HepG2 (cell line): Measurements from ENCODE around the gene RTEL1. TPM values are rescaled to one million over a fixed set of nuclear protein-coding genes. Genes with fewer than 3 reads are reported as not detected.
A peak's percentile ranks its signal among the peaks of the same experiment; 100 is the strongest.

Source experiments
- FOXA1 ChIP-seq, 2 experiments: fragments of 450-650 bp in 1 of 2; sonication (generic) in 1 of 2; formaldehyde crosslinking in 1 of 2; IDR thresholded peaks; 2 replicates each; pipeline versions ENCODE4 v1.4.0 to v1.6.1; 2016 to 2020; ENCODE audit warnings: missing genetic modification reagents in 1 of 2
- HIVEP1 ChIP-seq: sonication (generic); formaldehyde crosslinking; IDR thresholded peaks from 2 replicates; pipeline ENCODE4 v1.4.0; 2020; ENCODE audit warnings: mild to moderate bottlenecking, missing genetic modification reagents
- IRX3 ChIP-seq: sonication (generic); formaldehyde crosslinking; IDR thresholded peaks from 2 replicates; pipeline ENCODE4 v1.8.1; 2023; ENCODE audit warnings: mild to moderate bottlenecking, low read depth, missing genetic modification reagents, borderline replicate concordance
- MZF1 ChIP-seq: sonication (generic); formaldehyde crosslinking; IDR thresholded peaks from 2 replicates; pipeline ENCODE4 v1.8.1; 2023; ENCODE audit warnings: mild to moderate bottlenecking, missing genetic modification reagents, borderline replicate concordance
- SMARCE1 ChIP-seq: fragments of 450-650 bp; IDR thresholded peaks from 2 replicates; pipeline ENCODE4 v1.6.1; 2017; ENCODE audit warnings: borderline replicate concordance
- SP5 ChIP-seq: IDR thresholded peaks from 2 replicates; pipeline ENCODE4 v1.6.1; 2016; ENCODE audit warnings: low read depth, borderline replicate concordance
- SRSF1 ChIP-seq: fragments of 200-400 bp; formaldehyde crosslinking; optimal IDR thresholded peaks from 2 replicates; pipeline ENCODE3; 2017; ENCODE audit warnings: mild to moderate bottlenecking, low read depth, low read length, moderate library complexity
- TEAD3 ChIP-seq: optimal IDR thresholded peaks from 2 replicates; pipeline ENCODE3; 2016; ENCODE audit warnings: borderline replicate concordance
- THYN1 ChIP-seq: sonication (generic); formaldehyde crosslinking; IDR thresholded peaks from 2 replicates; pipeline ENCODE4 v1.8.1; 2023; ENCODE audit warnings: low read depth, mild to moderate bottlenecking, moderate library complexity, missing genetic modification reagents, borderline replicate concordance
- WIZ ChIP-seq: sonication (generic); formaldehyde crosslinking; IDR thresholded peaks from 2 replicates; pipeline ENCODE4 v1.5.1; 2020; ENCODE audit warnings: mild to moderate bottlenecking, missing genetic modification reagents
- ZHX2 ChIP-seq, 2 experiments: sonication (generic) in 1 of 2; formaldehyde crosslinking in 1 of 2; IDR thresholded peaks; 2 replicates each; pipeline versions ENCODE4 v1.6.1 to v1.9.0; 2014 to 2022; ENCODE audit warnings: antibody characterized with exemption in 1 of 2, borderline replicate concordance in 1 of 2, inconsistent platforms in 1 of 2, low read depth in 1 of 2, missing genetic modification reagents in 1 of 2
- ZMAT5 ChIP-seq: sonication (generic); formaldehyde crosslinking; IDR thresholded peaks from 2 replicates; pipeline ENCODE4 v1.5.0; 2020; ENCODE audit warnings: mild to moderate bottlenecking, low read depth, missing genetic modification reagents, borderline replicate concordance
- ZNF432 ChIP-seq: sonication (generic); formaldehyde crosslinking; IDR thresholded peaks from 2 replicates; pipeline ENCODE4 v1.5.0; 2020; ENCODE audit warnings: missing genetic modification reagents, mild to moderate bottlenecking, borderline replicate concordance
- ZNF484 ChIP-seq: sonication (generic); formaldehyde crosslinking; IDR thresholded peaks from 2 replicates; pipeline ENCODE4 v1.5.1; 2020; ENCODE audit warnings: mild to moderate bottlenecking, low read depth, missing genetic modification reagents, borderline replicate concordance
- ZNF607 ChIP-seq: sonication (generic); formaldehyde crosslinking; IDR thresholded peaks from 2 replicates; pipeline ENCODE4 v1.5.1; 2020; ENCODE audit warnings: missing genetic modification reagents, mild to moderate bottlenecking, borderline replicate concordance
- ZNF619 ChIP-seq: sonication (generic); formaldehyde crosslinking; IDR thresholded peaks from 2 replicates; pipeline ENCODE4 v1.4.0; 2020; ENCODE audit warnings: mild to moderate bottlenecking, missing genetic modification reagents
- polyA plus RNA-seq, 8 experiments: library from polyadenylated mRNA; depleted of rRNA in 3 of 8; stranded (reverse) in 7 of 8; unstranded in 1 of 8; fragments of >200 nt; fragmentation: Illumina TruSeq in 4 of 8; extraction: Trizol in 4 of 8; gene quantifications; 2 replicates each; pipeline versions ENCODE4 v1.2.1 to v1.2.3, GENCODE V29; 2011 to 2016; ENCODE audit warnings: low read depth in 4 of 8, missing spikeins in 1 of 8, mixed read lengths in 1 of 8; ENCODE audit not compliant: insufficient read depth in 1 of 8
- total RNA-seq, 5 experiments: library from RNA; depleted of rRNA; stranded (reverse); fragments of >200 nt; fragmentation: Illumina TruSeq; extraction: Trizol; gene quantifications; 2 replicates each; pipeline ENCODE4 v1.2.3, GENCODE V29; 2016; ENCODE audit warnings: low read depth in 1 of 5
- TF ChIP-seq, protein P1 (sequence below): sonication (generic); formaldehyde crosslinking; IDR thresholded peaks from 2 replicates; pipeline ENCODE4 v1.4.0; 2020; ENCODE audit warnings: missing genetic modification reagents, borderline replicate concordance

RTEL1 gene
- total and polyA plus RNA-seq, 2 of the 13 experiments (the other 11 are each of a cell fraction or from before 2014, with no cell fraction given) = 21.8 to 36.4 TPM

GRCh38 chr20:63740627-63741353, 82.7 kb downstream of the RTEL1 start (continued):
- TF ChIP-seq, protein P1, sequence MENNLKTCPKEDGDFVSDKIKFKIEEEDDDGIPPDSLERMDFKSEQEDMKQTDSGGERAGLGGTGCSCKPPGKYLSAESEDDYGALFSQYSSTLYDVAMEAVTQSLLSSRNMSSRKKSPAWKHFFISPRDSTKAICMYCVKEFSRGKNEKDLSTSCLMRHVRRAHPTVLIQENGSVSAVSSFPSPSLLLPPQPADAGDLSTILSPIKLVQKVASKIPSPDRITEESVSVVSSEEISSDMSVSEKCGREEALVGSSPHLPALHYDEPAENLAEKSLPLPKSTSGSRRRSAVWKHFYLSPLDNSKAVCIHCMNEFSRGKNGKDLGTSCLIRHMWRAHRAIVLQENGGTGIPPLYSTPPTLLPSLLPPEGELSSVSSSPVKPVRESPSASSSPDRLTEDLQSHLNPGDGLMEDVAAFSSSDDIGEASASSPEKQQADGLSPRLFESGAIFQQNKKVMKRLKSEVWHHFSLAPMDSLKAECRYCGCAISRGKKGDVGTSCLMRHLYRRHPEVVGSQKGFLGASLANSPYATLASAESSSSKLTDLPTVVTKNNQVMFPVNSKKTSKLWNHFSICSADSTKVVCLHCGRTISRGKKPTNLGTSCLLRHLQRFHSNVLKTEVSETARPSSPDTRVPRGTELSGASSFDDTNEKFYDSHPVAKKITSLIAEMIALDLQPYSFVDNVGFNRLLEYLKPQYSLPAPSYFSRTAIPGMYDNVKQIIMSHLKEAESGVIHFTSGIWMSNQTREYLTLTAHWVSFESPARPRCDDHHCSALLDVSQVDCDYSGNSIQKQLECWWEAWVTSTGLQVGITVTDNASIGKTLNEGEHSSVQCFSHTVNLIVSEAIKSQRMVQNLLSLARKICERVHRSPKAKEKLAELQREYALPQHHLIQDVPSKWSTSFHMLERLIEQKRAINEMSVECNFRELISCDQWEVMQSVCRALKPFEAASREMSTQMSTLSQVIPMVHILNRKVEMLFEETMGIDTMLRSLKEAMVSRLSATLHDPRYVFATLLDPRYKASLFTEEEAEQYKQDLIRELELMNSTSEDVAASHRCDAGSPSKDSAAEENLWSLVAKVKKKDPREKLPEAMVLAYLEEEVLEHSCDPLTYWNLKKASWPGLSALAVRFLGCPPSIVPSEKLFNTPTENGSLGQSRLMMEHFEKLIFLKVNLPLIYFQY (CRISPR knock-in tag) = peak; percentile 99
- TF ChIP-seq WIZ (no peak), ZHX2 (IDR thresholded peaks at IDR 0.05; ENCODE audit: low read depth) (peak; percentile 47; the same call in 1 of the 2 replicates), ZHX2 (CRISPR knock-in tag; IDR thresholded peaks at IDR 0.05; ENCODE audit: borderline replicate concordance) (peak; percentile 87), ZNF484 (peak; percentile 38; the same call in 1 of the 2 replicates), HIVEP1 (CRISPR knock-in tag) (peak; percentile 99), ZNF607 (CRISPR knock-in tag) (peak; percentile 97), SRSF1 (peak; percentile 75), FOXA1 (IDR thresholded peaks at IDR 0.05) (no peak), FOXA1 (CRISPR knock-in tag; IDR thresholded peaks at IDR 0.05) (peak; percentile 46), ZNF432 (CRISPR knock-in tag) (no peak), SMARCE1 (no peak), ZMAT5 (peak; percentile 89; the same call in 1 of the 2 replicates), SP5 (peak; percentile 99), MZF1 (CRISPR knock-in tag) (peak; percentile 9), ZNF619 (CRISPR knock-in tag) (peak; percentile 54), THYN1 (CRISPR knock-in tag) (0 out of 2 replicates have a peak, but pooled peaks have one; percentile 72), IRX3 (CRISPR knock-in tag) (peak; percentile 82; the same call in 1 of the 2 replicates), TEAD3 (peak; percentile 91)
